Measurements from ENCODE around the gene USO1.

- TF ChIP-seq, protein P1, sequence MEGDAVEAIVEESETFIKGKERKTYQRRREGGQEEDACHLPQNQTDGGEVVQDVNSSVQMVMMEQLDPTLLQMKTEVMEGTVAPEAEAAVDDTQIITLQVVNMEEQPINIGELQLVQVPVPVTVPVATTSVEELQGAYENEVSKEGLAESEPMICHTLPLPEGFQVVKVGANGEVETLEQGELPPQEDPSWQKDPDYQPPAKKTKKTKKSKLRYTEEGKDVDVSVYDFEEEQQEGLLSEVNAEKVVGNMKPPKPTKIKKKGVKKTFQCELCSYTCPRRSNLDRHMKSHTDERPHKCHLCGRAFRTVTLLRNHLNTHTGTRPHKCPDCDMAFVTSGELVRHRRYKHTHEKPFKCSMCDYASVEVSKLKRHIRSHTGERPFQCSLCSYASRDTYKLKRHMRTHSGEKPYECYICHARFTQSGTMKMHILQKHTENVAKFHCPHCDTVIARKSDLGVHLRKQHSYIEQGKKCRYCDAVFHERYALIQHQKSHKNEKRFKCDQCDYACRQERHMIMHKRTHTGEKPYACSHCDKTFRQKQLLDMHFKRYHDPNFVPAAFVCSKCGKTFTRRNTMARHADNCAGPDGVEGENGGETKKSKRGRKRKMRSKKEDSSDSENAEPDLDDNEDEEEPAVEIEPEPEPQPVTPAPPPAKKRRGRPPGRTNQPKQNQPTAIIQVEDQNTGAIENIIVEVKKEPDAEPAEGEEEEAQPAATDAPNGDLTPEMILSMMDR (IDR thresholded peaks at IDR 0.05), result no peak
- TF ChIP-seq ZFX (IDR thresholded peaks at IDR 0.05; ENCODE audit: borderline replicate concordance), result no peak
These were observed 47.2 kb downstream of the USO1 start for GRCh38 chr4:75771607-75772006.
